ENCODE results near the gene DBT.

DNA sequence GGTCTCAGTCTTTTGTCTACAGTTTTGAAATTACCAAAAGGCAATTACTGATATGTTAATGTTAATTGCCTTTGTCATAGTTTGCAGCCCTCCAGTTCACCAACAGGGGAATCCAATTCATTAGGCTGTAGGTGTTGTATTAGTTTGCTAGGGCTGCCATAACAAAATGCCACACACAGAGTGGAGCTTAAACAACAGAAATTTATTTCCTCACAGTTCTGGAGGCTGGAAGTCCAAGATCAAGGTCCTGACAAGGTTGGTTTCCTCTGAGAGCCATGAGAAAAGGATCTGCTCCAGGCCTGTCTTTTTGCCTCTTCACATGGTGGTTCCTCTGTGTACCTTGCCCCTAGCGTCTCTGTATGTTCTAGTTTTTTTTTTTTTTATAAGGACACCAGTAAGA is 17.6 kb upstream of the DBT start:
- TF ChIP-seq, protein P1, sequence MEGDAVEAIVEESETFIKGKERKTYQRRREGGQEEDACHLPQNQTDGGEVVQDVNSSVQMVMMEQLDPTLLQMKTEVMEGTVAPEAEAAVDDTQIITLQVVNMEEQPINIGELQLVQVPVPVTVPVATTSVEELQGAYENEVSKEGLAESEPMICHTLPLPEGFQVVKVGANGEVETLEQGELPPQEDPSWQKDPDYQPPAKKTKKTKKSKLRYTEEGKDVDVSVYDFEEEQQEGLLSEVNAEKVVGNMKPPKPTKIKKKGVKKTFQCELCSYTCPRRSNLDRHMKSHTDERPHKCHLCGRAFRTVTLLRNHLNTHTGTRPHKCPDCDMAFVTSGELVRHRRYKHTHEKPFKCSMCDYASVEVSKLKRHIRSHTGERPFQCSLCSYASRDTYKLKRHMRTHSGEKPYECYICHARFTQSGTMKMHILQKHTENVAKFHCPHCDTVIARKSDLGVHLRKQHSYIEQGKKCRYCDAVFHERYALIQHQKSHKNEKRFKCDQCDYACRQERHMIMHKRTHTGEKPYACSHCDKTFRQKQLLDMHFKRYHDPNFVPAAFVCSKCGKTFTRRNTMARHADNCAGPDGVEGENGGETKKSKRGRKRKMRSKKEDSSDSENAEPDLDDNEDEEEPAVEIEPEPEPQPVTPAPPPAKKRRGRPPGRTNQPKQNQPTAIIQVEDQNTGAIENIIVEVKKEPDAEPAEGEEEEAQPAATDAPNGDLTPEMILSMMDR (IDR thresholded peaks at IDR 0.05 in 2 of 3, conservative IDR thresholded peaks at IDR 0.05 in 1 of 3; ENCODE audit: control insufficient read depth in 2 of 3, extremely low read depth in 1 of 3, insufficient read depth in 1 of 3, low read depth in 3 of 3, low read length in 3 of 3) = no peak
- TF ChIP-seq, protein P2, sequence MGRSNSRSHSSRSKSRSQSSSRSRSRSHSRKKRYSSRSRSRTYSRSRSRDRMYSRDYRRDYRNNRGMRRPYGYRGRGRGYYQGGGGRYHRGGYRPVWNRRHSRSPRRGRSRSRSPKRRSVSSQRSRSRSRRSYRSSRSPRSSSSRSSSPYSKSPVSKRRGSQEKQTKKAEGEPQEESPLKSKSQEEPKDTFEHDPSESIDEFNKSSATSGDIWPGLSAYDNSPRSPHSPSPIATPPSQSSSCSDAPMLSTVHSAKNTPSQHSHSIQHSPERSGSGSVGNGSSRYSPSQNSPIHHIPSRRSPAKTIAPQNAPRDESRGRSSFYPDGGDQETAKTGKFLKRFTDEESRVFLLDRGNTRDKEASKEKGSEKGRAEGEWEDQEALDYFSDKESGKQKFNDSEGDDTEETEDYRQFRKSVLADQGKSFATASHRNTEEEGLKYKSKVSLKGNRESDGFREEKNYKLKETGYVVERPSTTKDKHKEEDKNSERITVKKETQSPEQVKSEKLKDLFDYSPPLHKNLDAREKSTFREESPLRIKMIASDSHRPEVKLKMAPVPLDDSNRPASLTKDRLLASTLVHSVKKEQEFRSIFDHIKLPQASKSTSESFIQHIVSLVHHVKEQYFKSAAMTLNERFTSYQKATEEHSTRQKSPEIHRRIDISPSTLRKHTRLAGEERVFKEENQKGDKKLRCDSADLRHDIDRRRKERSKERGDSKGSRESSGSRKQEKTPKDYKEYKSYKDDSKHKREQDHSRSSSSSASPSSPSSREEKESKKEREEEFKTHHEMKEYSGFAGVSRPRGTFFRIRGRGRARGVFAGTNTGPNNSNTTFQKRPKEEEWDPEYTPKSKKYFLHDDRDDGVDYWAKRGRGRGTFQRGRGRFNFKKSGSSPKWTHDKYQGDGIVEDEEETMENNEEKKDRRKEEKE (IDR thresholded peaks at IDR 0.05) = no peak
- TF ChIP-seq FOXK2 (IDR thresholded peaks at IDR 0.05) = no peak
- TF ChIP-seq GABPA (IDR thresholded peaks at IDR 0.05; ENCODE audit: low read depth) = no peak
- TF ChIP-seq RAD21 (IDR thresholded peaks at IDR 0.05; ENCODE audit: insufficient read depth, low read depth, low read length) = no peak
- TF ChIP-seq TCF12 (IDR thresholded peaks at IDR 0.05; ENCODE audit: low read depth, low read length) = no peak
